ENCODE measurements around the gene PLD3. TPM values are rescaled to one million over a fixed set of nuclear protein-coding genes. Genes with fewer than 3 reads are reported as not detected.

Gene PLD3
- total RNA-seq, 2 experiments from 2014 or later: 109 to 114 TPM

DNA sequence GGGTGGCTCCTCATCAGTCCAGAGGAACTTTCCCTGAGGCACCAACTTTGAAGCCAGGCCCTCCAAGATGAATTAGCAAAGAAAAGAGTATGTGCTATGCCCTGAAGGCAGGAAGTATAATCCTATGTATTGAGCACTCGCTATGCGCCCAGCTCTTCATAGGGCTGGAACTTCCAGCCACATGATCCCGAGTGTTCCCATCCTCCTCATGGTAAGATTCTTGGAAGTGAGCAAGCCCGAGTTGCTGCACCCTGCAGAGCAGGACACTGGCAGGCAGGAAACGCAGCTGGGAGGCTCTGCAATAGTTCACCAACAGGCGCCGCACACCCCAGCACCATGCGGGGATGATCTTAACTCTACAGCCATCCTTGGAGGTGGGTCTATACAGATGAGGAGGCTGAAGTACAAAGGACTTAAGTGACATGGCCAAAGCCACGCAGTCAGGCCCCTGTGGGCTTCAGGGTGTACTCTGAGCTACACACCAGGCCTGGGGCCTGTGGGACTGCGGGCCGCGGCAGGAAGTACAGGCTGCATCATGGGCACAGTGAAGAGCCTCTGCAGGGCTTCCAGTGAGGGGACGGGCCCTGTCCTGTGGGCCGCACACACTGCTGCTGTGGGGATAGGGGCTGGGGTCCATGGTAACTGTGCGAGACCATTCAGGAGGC, 25.4 kb upstream of the PLD3 start:
- H3K9me3 ChIP-seq (ENCODE audit: low read length): no peaks in the 10 kb centered on the region
- H3K79me2 ChIP-seq (ENCODE audit: insufficient read depth, low read depth, low read length): no peaks in the 10 kb centered on the region
- no peaks in the 10 kb centered on the region for H3K4me1 ChIP-seq (ENCODE audit: insufficient read depth, low read length, poor library complexity, severe bottlenecking)
- no TSS peak for BruUV-seq (replicated peaks)
- H3K4me2 ChIP-seq (ENCODE audit: low read length): no peak overlapping the region
- TF ChIP-seq, protein P1, sequence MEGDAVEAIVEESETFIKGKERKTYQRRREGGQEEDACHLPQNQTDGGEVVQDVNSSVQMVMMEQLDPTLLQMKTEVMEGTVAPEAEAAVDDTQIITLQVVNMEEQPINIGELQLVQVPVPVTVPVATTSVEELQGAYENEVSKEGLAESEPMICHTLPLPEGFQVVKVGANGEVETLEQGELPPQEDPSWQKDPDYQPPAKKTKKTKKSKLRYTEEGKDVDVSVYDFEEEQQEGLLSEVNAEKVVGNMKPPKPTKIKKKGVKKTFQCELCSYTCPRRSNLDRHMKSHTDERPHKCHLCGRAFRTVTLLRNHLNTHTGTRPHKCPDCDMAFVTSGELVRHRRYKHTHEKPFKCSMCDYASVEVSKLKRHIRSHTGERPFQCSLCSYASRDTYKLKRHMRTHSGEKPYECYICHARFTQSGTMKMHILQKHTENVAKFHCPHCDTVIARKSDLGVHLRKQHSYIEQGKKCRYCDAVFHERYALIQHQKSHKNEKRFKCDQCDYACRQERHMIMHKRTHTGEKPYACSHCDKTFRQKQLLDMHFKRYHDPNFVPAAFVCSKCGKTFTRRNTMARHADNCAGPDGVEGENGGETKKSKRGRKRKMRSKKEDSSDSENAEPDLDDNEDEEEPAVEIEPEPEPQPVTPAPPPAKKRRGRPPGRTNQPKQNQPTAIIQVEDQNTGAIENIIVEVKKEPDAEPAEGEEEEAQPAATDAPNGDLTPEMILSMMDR (conservative IDR thresholded peaks at IDR 0.05; ENCODE audit: low read length): no peak
- TF ChIP-seq EZH2phosphoT487 (IDR thresholded peaks at IDR 0.05; ENCODE audit: borderline replicate concordance, low read depth, low read length): no peak
- no peaks in the 10 kb centered on the region for H4K20me1 ChIP-seq (ENCODE audit: insufficient read depth, low read length)
- no peak overlapping the region for H3K4me3 ChIP-seq (ENCODE audit: low read depth, low read length, poor library complexity, severe bottlenecking)
- CTCF ChIA-PET (ENCODE audit: unreplicated experiment): no interaction called here
- H3K36me3 ChIP-seq (ENCODE audit: insufficient read depth, low read length): peaks cover 87% of the 10 kb centered on the region
- intact Hi-C loops (cut with micrococcal nuclease; ENCODE audit: unreplicated experiment): no loop called here
- POLR2A ChIA-PET: interaction anchor here (0.6 kb wide), 1 partner anchor 8 kb away, joined by 3 read pairs; no protein-coding TSS in a partner anchor
- no peak for DNase-seq (ENCODE audit: low spot score)
- no peak overlapping the region for H2AFZ ChIP-seq (ENCODE audit: low read length)
- H3K27ac ChIP-seq (ENCODE audit: low read depth, low read length, poor library complexity, severe bottlenecking): no peak overlapping the region
- H3K9me2 ChIP-seq (ENCODE audit: insufficient read depth, low read length): no peaks in the 10 kb centered on the region

GRCh38 chr19:40323705-40324104, 24.8 kb upstream of the PLD3 start:
- no peak overlapping the region for H2AFZ ChIP-seq (ENCODE audit: low read length)
- no peaks in the 10 kb centered on the region for H3K9me3 ChIP-seq (ENCODE audit: low read length)
- no peak overlapping the region for H3K4me2 ChIP-seq (ENCODE audit: low read length)
- POLR2A ChIA-PET: interaction anchor here (0.6 kb wide), 1 partner anchor 143 kb away, joined by 3 read pairs; no protein-coding TSS in a partner anchor
- BruUV-seq (replicated peaks): no TSS peak
- TF ChIP-seq, protein P1 (conservative IDR thresholded peaks at IDR 0.05; ENCODE audit: low read length): no peak
- TF ChIP-seq EZH2phosphoT487 (IDR thresholded peaks at IDR 0.05; ENCODE audit: borderline replicate concordance, low read depth, low read length): no peak
- no peaks in the 10 kb centered on the region for H3K9me2 ChIP-seq (ENCODE audit: insufficient read depth, low read length)
- intact Hi-C loops (cut with micrococcal nuclease; ENCODE audit: unreplicated experiment): no loop called here
- no peaks in the 10 kb centered on the region for H3K4me1 ChIP-seq (ENCODE audit: insufficient read depth, low read length, poor library complexity, severe bottlenecking)
- H3K4me3 ChIP-seq (ENCODE audit: low read depth, low read length, poor library complexity, severe bottlenecking): no peak overlapping the region
- peaks cover 87% of the 10 kb centered on the region for H3K36me3 ChIP-seq (ENCODE audit: insufficient read depth, low read length)
- DNase-seq (ENCODE audit: low spot score): no peak
- CTCF ChIA-PET (ENCODE audit: unreplicated experiment): no interaction called here
- H3K27ac ChIP-seq (ENCODE audit: low read depth, low read length, poor library complexity, severe bottlenecking): no peak overlapping the region
- no peaks in the 10 kb centered on the region for H4K20me1 ChIP-seq (ENCODE audit: insufficient read depth, low read length)
- H3K79me2 ChIP-seq (ENCODE audit: insufficient read depth, low read depth, low read length): no peaks in the 10 kb centered on the region

DNA sequence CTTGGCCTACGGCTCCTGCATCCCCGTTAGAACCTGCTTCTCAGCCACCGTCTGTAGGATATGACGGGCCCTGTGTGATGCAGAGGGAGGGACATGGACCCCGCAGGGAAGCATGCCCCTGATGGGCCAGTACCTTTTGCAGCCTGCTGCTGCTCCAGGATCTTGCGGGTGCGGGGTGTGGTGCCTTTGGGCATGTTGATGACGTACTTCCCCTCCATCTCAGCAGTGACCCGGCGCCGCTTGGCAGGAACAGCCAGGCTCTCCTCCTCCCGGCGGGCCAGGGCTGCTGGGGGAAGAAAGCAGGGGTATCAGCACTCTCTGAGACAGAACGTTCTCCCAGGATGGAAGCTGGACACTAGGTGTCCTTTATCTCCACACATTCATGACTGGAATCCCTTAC, 22.3 kb upstream of the PLD3 start:
- Histone ChIP-seq H3K79me2 (ENCODE audit: insufficient read depth, low read depth, low read length) (no peaks in the 10 kb centered on the region), H3K36me3 (ENCODE audit: insufficient read depth, low read length) (peaks cover 89% of the 10 kb centered on the region), H3K9me3 (ENCODE audit: low read length) (no peaks in the 10 kb centered on the region), H3K4me1 (ENCODE audit: insufficient read depth, low read length, poor library complexity, severe bottlenecking) (no peaks in the 10 kb centered on the region), H2AFZ (ENCODE audit: low read length) (no peak overlapping the region), H3K27ac (ENCODE audit: low read depth, low read length, poor library complexity, severe bottlenecking) (no peak overlapping the region), H3K9me2 (ENCODE audit: insufficient read depth, low read length) (no peaks in the 10 kb centered on the region), H3K4me3 (ENCODE audit: low read depth, low read length, poor library complexity, severe bottlenecking) (no peak overlapping the region), H3K4me2 (ENCODE audit: low read length) (no peak overlapping the region), H4K20me1 (ENCODE audit: insufficient read depth, low read length) (no peaks in the 10 kb centered on the region)
- ChIA-PET POLR2A (no interaction called here), CTCF (ENCODE audit: unreplicated experiment) (no interaction called here)
- TF ChIP-seq, protein P1 (conservative IDR thresholded peaks at IDR 0.05; ENCODE audit: low read length): no peak
- TF ChIP-seq EZH2phosphoT487 (IDR thresholded peaks at IDR 0.05; ENCODE audit: borderline replicate concordance, low read depth, low read length): no peak
- intact Hi-C loops (cut with micrococcal nuclease; ENCODE audit: unreplicated experiment): no loop called here
- DNase-seq (ENCODE audit: low spot score): no peak
- no TSS peak for BruUV-seq (replicated peaks)
